ENCODE results near the gene ZP3.
"Not testable (repeated sequence)": the region's sequence is repeated elsewhere in the genome, so short reads cannot be mapped to it uniquely, and the experiment has no call there.

Gene ZP3

GRCh38 chr7:76405738-76406137 is 19.0 kb upstream of the ZP3 start:
- no peak for DNase-seq (ENCODE audit: low read depth)

GRCh38 chr7:76407718-76408117 is 17.0 kb upstream of the ZP3 start:
- DNase-seq (ENCODE audit: low read depth), result no peak

- no peak for DNase-seq (ENCODE audit: low read depth)
These were observed 16.6 kb upstream of the ZP3 start for GRCh38 chr7:76408121-76408560.

- no peak for DNase-seq (ENCODE audit: low read depth)
These were observed 15.2 kb upstream of the ZP3 start, which contains the start of gene SSC4D for GRCh38 chr7:76409537-76409936. SSC4D (minus strand) TSS chr7:76409697; CDS start chr7:76404439, 5,258 bp downstream.

- DNase-seq (ENCODE audit: low read depth), result no peak
These were observed 13.1 kb upstream of the ZP3 start for GRCh38 chr7:76411626-76412025.

GRCh38 chr7:76412249-76412648 is 12.5 kb upstream of the ZP3 start:
- no peak for DNase-seq (ENCODE audit: low read depth)

GRCh38 chr7:76417654-76418310 is 7.0 kb upstream of the ZP3 start:
- DNase-seq (ENCODE audit: low read depth), result not testable (repeated sequence)

GRCh38 chr7:76421097-76421496 is 3.7 kb upstream of the ZP3 start:
- not testable (repeated sequence) for DNase-seq (ENCODE audit: low read depth)

- no peak for DNase-seq (ENCODE audit: low read depth)
These were observed 911 bp upstream of the ZP3 start for GRCh38 chr7:76423666-76424412.

GRCh38 chr7:76425156-76425555 is 406 bp downstream of the ZP3 start:
- DNase-seq (ENCODE audit: low read depth), result no peak

GRCh38 chr7:76425558-76425957 is 808 bp downstream of the ZP3 start:
- DNase-seq (ENCODE audit: low read depth), result not testable (repeated sequence)

GRCh38 chr7:76426246-76426645 is 1.5 kb downstream of the ZP3 start:
- DNase-seq (ENCODE audit: low read depth), result no peak

GRCh38 chr7:76427635-76428034 is 2.9 kb downstream of the ZP3 start:
- DNase-seq (ENCODE audit: low read depth), result no peak

GRCh38 chr7:76428149-76428823 is 3.5 kb downstream of the ZP3 start:
- DNase-seq (ENCODE audit: low read depth), result no peak

GRCh38 chr7:76428868-76429805 is 4.4 kb downstream of the ZP3 start:
- no peak for DNase-seq (ENCODE audit: low read depth)

GRCh38 chr7:76430211-76430610 is 5.5 kb downstream of the ZP3 start:
- no peak for DNase-seq (ENCODE audit: low read depth)

- no peak for DNase-seq (ENCODE audit: low read depth)
These were observed 6.1 kb downstream of the ZP3 start for GRCh38 chr7:76430836-76431235.

- DNase-seq (ENCODE audit: low read depth), result not testable (repeated sequence)
These were observed 13.1 kb downstream of the ZP3 start for GRCh38 chr7:76437873-76438272.

GRCh38 chr7:76439120-76439888 is 14.6 kb downstream of the ZP3 start:
- DNase-seq (ENCODE audit: low read depth), result not testable (repeated sequence)

- not testable (repeated sequence) for DNase-seq (ENCODE audit: low read depth)
These were observed 15.7 kb downstream of the ZP3 start for GRCh38 chr7:76440404-76440803.

- not testable (repeated sequence) for DNase-seq (ENCODE audit: low read depth)
These were observed 17.0 kb downstream of the ZP3 start for GRCh38 chr7:76441792-76442191.
